ENCODE measurements around the gene IL4R.

The IL4R gene

GRCh38 chr16:27311897-27312303 is 1.9 kb upstream of the IL4R start:
- H3K4me3 ChIP-seq = no peak overlapping the region
- H3K27ac ChIP-seq = peak overlapping the region in 1 of 21 experiments; percentile 19

- Histone ChIP-seq H3K4me3 (peak overlapping the region; percentile 53 to 97 (median 74)), H3K27ac (peak overlapping the region in 20 of 21 experiments; percentile 89 to 100 (median 99))
These were observed 973 bp upstream of the IL4R start for GRCh38 chr16:27312580-27313421.

GRCh38 chr16:27314161-27314723 is 468 bp downstream of the IL4R start:
- Histone ChIP-seq H3K27ac (peak overlapping the region; percentile 89 to 100 (median 99)), H3K4me3 (peak overlapping the region; percentile 53 to 97 (median 74))

- H3K4me3 ChIP-seq = peak overlapping the region; percentile 53 to 97 (median 74)
- peak overlapping the region; percentile 8 to 100 (median 99) for H3K27ac ChIP-seq
These were observed 1.2 kb downstream of the IL4R start for GRCh38 chr16:27314986-27315332.

- peak overlapping the region; percentile 53 to 97 (median 74) for H3K4me3 ChIP-seq
- H3K27ac ChIP-seq = peak overlapping the region; percentile 8 to 100 (median 99)
These were observed 1.7 kb downstream of the IL4R start for GRCh38 chr16:27315333-27316037.

- H3K4me3 ChIP-seq = peak overlapping the region in 4 of 7 experiments; percentile 53 to 94 (median 73)
- peak overlapping the region in 20 of 21 experiments; percentile 35 to 100 (median 99) for H3K27ac ChIP-seq
These were observed 2.4 kb downstream of the IL4R start for GRCh38 chr16:27316038-27316680.

GRCh38 chr16:27317320-27317719 is 3.5 kb downstream of the IL4R start:
- Histone ChIP-seq H3K27ac (peak overlapping the region in 19 of 21 experiments; percentile 7 to 100 (median 99)), H3K4me3 (peak overlapping the region in 3 of 7 experiments; percentile 8 to 74 (median 72))

- peak overlapping the region in 3 of 7 experiments; percentile 8 to 74 (median 72) for H3K4me3 ChIP-seq
These were observed 4.1 kb downstream of the IL4R start for GRCh38 chr16:27317738-27318391.

GRCh38 chr16:27318392-27319256 is 4.8 kb downstream of the IL4R start:
- Histone ChIP-seq H3K27ac (peak overlapping the region in 20 of 21 experiments; percentile 22 to 100 (median 99)), H3K4me3 (no peak overlapping the region)

More at GRCh38 chr16:27317738-27318391, 4.1 kb downstream of the IL4R start:
- H3K27ac ChIP-seq = peak overlapping the region in 20 of 21 experiments; percentile 22 to 100 (median 99)

- Histone ChIP-seq H3K27ac (peak overlapping the region in 20 of 21 experiments; percentile 22 to 100 (median 99)), H3K4me3 (no peak overlapping the region)
These were observed 5.6 kb downstream of the IL4R start for GRCh38 chr16:27319257-27319965.

- peak overlapping the region in 16 of 21 experiments; percentile 4 to 100 (median 57) for H3K27ac ChIP-seq
- no peak overlapping the region for H3K4me3 ChIP-seq
These were observed 6.7 kb downstream of the IL4R start for GRCh38 chr16:27320261-27321012.

- no peak overlapping the region for H3K4me3 ChIP-seq
- H3K27ac ChIP-seq = peak overlapping the region in 16 of 21 experiments; percentile 9 to 100 (median 52)
These were observed 7.5 kb downstream of the IL4R start for GRCh38 chr16:27321013-27321915.

GRCh38 chr16:27322858-27323780 is 9.3 kb downstream of the IL4R start:
- no peak overlapping the region for H3K4me3 ChIP-seq
- peak overlapping the region in 15 of 21 experiments; percentile 9 to 99 (median 58) for H3K27ac ChIP-seq

- Histone ChIP-seq H3K4me3 (no peak overlapping the region), H3K27ac (peak overlapping the region in 17 of 21 experiments; percentile 7 to 99 (median 78))
These were observed 10.2 kb downstream of the IL4R start for GRCh38 chr16:27323781-27324561.

Measured in skin epidermis (tissue), 12 donors.